ENCODE measurements around the gene GLP2R. TPM values are rescaled to one million over a fixed set of nuclear protein-coding genes. Genes with fewer than 3 reads are reported as not detected.

Gene GLP2R
- 0.13 and 0.22 TPM in 2 replicates for total RNA-seq

GRCh38 chr17:9825641-9826150 lies at the start of gene GLP2R:
GLP2R (plus strand) TSS chr17:9825924; CDS start chr17:9826064, 140 bp downstream.

GRCh38 chr17:9790889-9791876 lies 34.5 kb upstream of the GLP2R start, which contains the start of gene DHRS7C:
DHRS7C (minus strand) TSS chr17:9791592; CDS start chr17:9791284, 308 bp downstream.

GRCh38 chr17:9821921-9822320 lies 3.8 kb upstream of the GLP2R start, which contains the start of gene GSG1L2:
GSG1L2 (minus strand) TSS chr17:9822079; CDS start chr17:9822071, 8 bp downstream.

GRCh38 chr17:9905078-9905415 lies 79.3 kb downstream of the GLP2R start, which contains the start of gene RCVRN:
RCVRN (minus strand) TSS chr17:9905271; CDS start chr17:9905180, 91 bp downstream.

Other genes starting within 250 kb of the GLP2R start
- 0.39 and 0.65 TPM in 2 replicates for gene CFAP52, start 249.3 kb upstream of the GLP2R start, total RNA-seq
- gene USP43, start 180.4 kb upstream of the GLP2R start, total RNA-seq, result 0.26 and 0.32 TPM in 2 replicates
- gene DHRS7C, start 34.3 kb upstream of the GLP2R start, total RNA-seq, result not detected in 2 replicates
- gene GSG1L2, start 3.8 kb upstream of the GLP2R start, total RNA-seq, result not detected in 2 replicates
- gene RCVRN, start 79.3 kb downstream of the GLP2R start, total RNA-seq, result 0.32 TPM in 1 of 2 replicates, not detected in the other